ENCODE results near the gene PDE9A. TPM values are rescaled to one million over a fixed set of nuclear protein-coding genes. Genes with fewer than 3 reads are reported as not detected.

PDE9A gene
- total RNA-seq, 1 experiment from 2014 or later = 31.9 TPM

GRCh38 chr21:42820616-42821465, 167.4 kb downstream of the PDE9A start:
- Histone ChIP-seq H3K4me2 (ENCODE audit: insufficient read depth, insufficient read length, low read length) (no peak overlapping the region), H3K56ac (ENCODE audit: insufficient read length, low read depth, low read length) (no peak overlapping the region), H3K27me3 (ENCODE audit: insufficient read depth, low read length) (no peaks in the 10 kb centered on the region), H3K23ac (ENCODE audit: insufficient read length, low read depth, low read length) (no peak overlapping the region), H4K91ac (ENCODE audit: insufficient read length, low read depth, low read length) (no peak overlapping the region), H2BK15ac (ENCODE audit: low read depth, low read length) (no peak overlapping the region), H3K9me3 (ENCODE audit: control insufficient read depth, low read depth, low read length) (peaks cover 8% of the 10 kb centered on the region), H2BK120ac (ENCODE audit: low read depth, low read length, poor library complexity, severe bottlenecking) (no peak overlapping the region), H2AK5ac (ENCODE audit: insufficient read length, low read length) (no peak overlapping the region), H3K9ac (ENCODE audit: extremely low read depth, insufficient read length, low read length) (no peak overlapping the region), H3K14ac (ENCODE audit: insufficient read depth, low read length) (no peak overlapping the region), H3K79me2 (ENCODE audit: insufficient read depth, low read length) (no peaks in the 10 kb centered on the region), H2AFZ (ENCODE audit: low read length) (no peak overlapping the region), H4K20me1 (ENCODE audit: control insufficient read depth, insufficient read depth, insufficient read length) (no peaks in the 10 kb centered on the region), H4K8ac (replicated peaks; ENCODE audit: insufficient read length, low read depth, low read length) (no peak overlapping the region), H3K23me2 (ENCODE audit: insufficient read length, low read depth, low read length, poor library complexity, severe bottlenecking) (no peaks in the 10 kb centered on the region), H3K4me1 (ENCODE audit: insufficient read depth, low read length) (no peaks in the 10 kb centered on the region; the same call in 1 of the 2 replicates), H3K4ac (ENCODE audit: low read depth, low read length) (no peak overlapping the region), H3K27ac (ENCODE audit: insufficient read length, low read depth, low read length) (no peak overlapping the region), H2BK20ac (ENCODE audit: low read depth, low read length, poor library complexity, severe bottlenecking) (no peak overlapping the region), H4K5ac (ENCODE audit: insufficient read length, low read depth, low read length) (no peak overlapping the region), H3T11ph (ENCODE audit: low read length) (no peak overlapping the region), H2BK5ac (ENCODE audit: insufficient read length, low read length) (no peak overlapping the region), H2BK12ac (ENCODE audit: insufficient read length, low read depth, low read length) (no peak overlapping the region), H3K18ac (ENCODE audit: insufficient read length, low read depth, low read length) (no peak overlapping the region), H3K79me1 (ENCODE audit: insufficient read depth, low read depth, low read length, poor library complexity, severe bottlenecking) (no peaks in the 10 kb centered on the region)
- Mint-ChIP-seq H3K4me1 (peaks cover 0 to 2% of the 10 kb centered on the region in 2 experiments; a peak in 2 of 4 replicates), H3K36me3 (ENCODE audit: insufficient read depth in 1 of 3, low read depth in 3 of 3) (peaks cover 9 to 12% (median 11%) of the 10 kb centered on the region in 3 experiments), H3K27ac (peak overlapping the region in 1 of 3 experiments; percentile 31; a peak in 1 of 7 replicates), H3K4me3 (no peak overlapping the region), H3K27me3 (ENCODE audit: low read depth) (peaks cover 21% of the 10 kb centered on the region), H3K9me3 (peaks cover 20 to 25% of the 10 kb centered on the region in 2 experiments)
- WGBS (ENCODE audit: extremely low coverage, insufficient read length, low lambda C conversion rate) = no CpG with 5 or more reads among the region's 8 CpGs
- DNase-seq = no peak
- TF ChIP-seq CTCF (conservative IDR thresholded peaks at IDR 0.05) = no peak

Other genes with a start within 250 kb of the PDE9A start
- not detected in 2 replicates for gene UBASH3A, start 249.7 kb upstream of the PDE9A start, total RNA-seq (2021)
- 0.31 TPM in 1 of 2 replicates, not detected in the other for gene RSPH1, start 157.4 kb upstream of the PDE9A start, total RNA-seq (2021)
- 34.8 and 37.7 TPM in 2 replicates for gene SLC37A1, start 139.8 kb upstream of the PDE9A start, total RNA-seq (2021)
- gene WDR4, start 225.9 kb downstream of the PDE9A start, total RNA-seq (2021) = 53.0 and 54.4 TPM in 2 replicates
- gene NDUFV3, start 239.7 kb downstream of the PDE9A start, total RNA-seq (2021) = 32.6 and 35.6 TPM in 2 replicates